Smooth muscle cell (in vitro differentiated cells): ENCODE results near the gene PAPOLG. TPM values are rescaled to one million over a fixed set of nuclear protein-coding genes. Genes with fewer than 3 reads are reported as not detected.

ENCODE experiments used
- DNase-seq: peaks from one replicate; lab custom pipeline; 2025; ENCODE audit not compliant: unreplicated experiment; lab: John Stamatoyannopoulos, UW
- H2AFZ ChIP-seq: fragments of 200-600 bp; sonication (generic); 2 replicates; pipeline ENCODE4 v1.6.0; 2016; ENCODE audit warnings: antibody characterized with exemption, low read depth, mild to moderate bottlenecking
- H3F3A ChIP-seq: fragments of 200-600 bp; sonication (generic); 2 replicates; pipeline ENCODE4 v1.6.0; 2017; ENCODE audit warnings: antibody characterized with exemption, low read depth
- H3K27ac ChIP-seq: fragments of 200-600 bp; sonication (generic); 2 replicates; pipeline ENCODE4 v1.5.1; 2016; ENCODE audit warnings: low read depth, mild to moderate bottlenecking
- H3K27me3 ChIP-seq: fragments of 200-600 bp; sonication (generic); 2 replicates; pipeline ENCODE4 v1.6.1; 2016; ENCODE audit warnings: low read depth, mild to moderate bottlenecking
- H3K36me3 ChIP-seq: fragments of 200-600 bp; sonication (generic); 2 replicates; pipeline ENCODE4 v1.5.1; 2016; ENCODE audit warnings: low read depth
- H3K4me1 ChIP-seq: fragments of 200-600 bp; sonication (generic); 2 replicates; pipeline ENCODE4 v1.5.1; 2016; ENCODE audit warnings: low read depth
- H3K4me2 ChIP-seq: fragments of 200-600 bp; sonication (generic); 2 replicates; pipeline ENCODE4 v1.6.0; 2016; ENCODE audit warnings: mild to moderate bottlenecking
- H3K4me3 ChIP-seq: fragments of 200-600 bp; sonication (generic); 2 replicates; pipeline ENCODE4 v1.5.1; 2016; ENCODE audit warnings: mild to moderate bottlenecking
- H3K79me2 ChIP-seq: fragments of 200-600 bp; sonication (generic); 2 replicates; pipeline ENCODE4 v1.6.0; 2016; ENCODE audit warnings: low read depth, mild to moderate bottlenecking
- H3K9ac ChIP-seq: fragments of 200-600 bp; sonication (generic); 2 replicates; pipeline ENCODE4 v1.6.0; 2016; ENCODE audit warnings: low read depth
- H3K9me3 ChIP-seq: fragments of 200-600 bp; sonication (generic); replicated peaks from 2 replicates; pipeline ENCODE4 v1.5.1; 2016; ENCODE audit warnings: low read depth
- H4K20me1 ChIP-seq: fragments of 200-600 bp; sonication (generic); 2 replicates; pipeline ENCODE4 v1.6.0; 2016; ENCODE audit warnings: low read depth
- CTCF ChIP-seq: fragments of 200-600 bp; sonication (generic); IDR thresholded peaks from 2 replicates; pipeline ENCODE4 v1.5.1; 2017; ENCODE audit warnings: borderline replicate concordance, mild to moderate bottlenecking, antibody characterized with exemption; ENCODE audit not compliant: insufficient read depth, poor library complexity, severe bottlenecking
- WGBS: methylation state at CpG from one replicate; pipeline ENCODE4 v1.1.7; 2016; ENCODE audit warnings: low lambda C conversion rate; 5-methylcytosine and 5-hydroxymethylcytosine counted together
- polyA plus RNA-seq: library from polyadenylated mRNA; unstranded; fragments of >200 nt; fragmentation: Nextera tagmentation; extraction: Ambion mirVana; gene quantifications from 2 replicates; pipeline ENCODE4 v1.2.1, GENCODE V29; 2016
- total RNA-seq: library from RNA; depleted of rRNA; stranded (reverse); fragments of >200 nt; gene quantifications from 2 replicates; pipeline ENCODE4 v1.2.3, GENCODE V29; 2014

Gene PAPOLG
- total and polyA plus RNA-seq, 2 experiments from 2014 or later: 7.4 to 19.6 TPM

DNA sequence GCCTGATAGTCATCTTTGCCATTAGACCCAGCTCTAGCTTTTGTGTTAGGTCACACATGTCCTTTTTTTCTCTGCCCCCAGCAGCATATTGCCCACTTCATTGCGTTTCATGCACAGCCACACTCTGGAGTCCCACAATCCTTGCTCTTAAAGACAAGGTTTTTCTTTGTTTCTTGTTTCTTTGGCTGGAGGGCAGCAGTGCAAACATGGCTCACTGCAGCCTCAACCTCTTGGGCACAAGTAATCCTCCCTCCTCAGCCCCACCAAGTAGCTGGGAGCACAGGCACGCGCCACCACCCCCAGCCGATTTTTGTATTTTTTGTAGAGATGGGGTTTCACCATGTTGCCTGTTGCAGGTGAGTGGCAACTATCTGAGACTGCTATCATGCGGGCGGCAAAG, 16.9 kb upstream of the PAPOLG start:
- no peak overlapping the region for H3K9ac ChIP-seq
- H3K4me1 ChIP-seq: peaks cover 6% of the 10 kb centered on the region
- H3K27ac ChIP-seq: no peak overlapping the region
- no peak for DNase-seq
- no peak overlapping the region for H2AFZ ChIP-seq
- no peak overlapping the region for H3K4me2 ChIP-seq
- peaks cover 35% of the 10 kb centered on the region for H3K27me3 ChIP-seq
- no peaks in the 10 kb centered on the region for H4K20me1 ChIP-seq
- 89% methylated on average over 6 of the region's 6 CpGs for WGBS
- H3K79me2 ChIP-seq: no peaks in the 10 kb centered on the region
- no peaks in the 10 kb centered on the region for H3F3A ChIP-seq
- H3K9me3 ChIP-seq: no peaks in the 10 kb centered on the region
- no peak for TF ChIP-seq CTCF
- H3K36me3 ChIP-seq: no peaks in the 10 kb centered on the region
- no peak overlapping the region for H3K4me3 ChIP-seq

- no peak for TF ChIP-seq CTCF
- Histone ChIP-seq H3K9me3 (no peaks in the 10 kb centered on the region), H3K9ac (no peak overlapping the region), H3K27ac (no peak overlapping the region), H3K79me2 (no peaks in the 10 kb centered on the region), H3K36me3 (no peaks in the 10 kb centered on the region), H3K27me3 (peaks cover 12% of the 10 kb centered on the region), H2AFZ (no peak overlapping the region), H3K4me3 (no peak overlapping the region), H4K20me1 (no peaks in the 10 kb centered on the region), H3K4me2 (no peak overlapping the region), H3F3A (no peaks in the 10 kb centered on the region), H3K4me1 (peaks cover 6% of the 10 kb centered on the region)
- 88% methylated on average over 11 of the region's 11 CpGs for WGBS
- DNase-seq: no peak
Measured at GRCh38 chr2:60741576-60741975, 14.5 kb upstream of the PAPOLG start.

DNA sequence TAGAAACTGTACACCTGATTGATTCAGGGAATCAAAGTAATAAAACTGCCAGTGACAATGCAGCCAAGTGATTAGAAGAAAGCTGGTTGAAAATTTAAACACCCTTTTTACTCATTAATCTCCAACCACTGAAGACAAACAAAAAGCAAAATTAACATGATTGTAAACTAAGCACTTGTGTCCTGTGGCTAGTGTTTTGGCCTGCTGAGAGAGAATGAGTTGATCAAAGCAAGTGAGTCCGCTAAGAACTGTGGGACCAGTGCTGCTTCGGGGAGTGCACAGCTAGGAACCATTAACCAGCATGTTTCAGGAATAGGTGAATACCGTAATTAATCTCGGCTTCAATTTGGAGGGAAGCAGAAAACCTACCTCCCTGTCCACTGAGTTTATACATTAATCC, 13.6 kb upstream of the PAPOLG start:
- Histone ChIP-seq H4K20me1 (no peaks in the 10 kb centered on the region), H3K4me2 (no peak overlapping the region), H3F3A (no peaks in the 10 kb centered on the region), H2AFZ (no peak overlapping the region), H3K4me1 (peaks cover 6% of the 10 kb centered on the region), H3K79me2 (no peaks in the 10 kb centered on the region), H3K27ac (no peak overlapping the region), H3K27me3 (peaks cover 6% of the 10 kb centered on the region), H3K36me3 (no peaks in the 10 kb centered on the region), H3K4me3 (no peak overlapping the region), H3K9me3 (no peaks in the 10 kb centered on the region), H3K9ac (no peak overlapping the region)
- DNase-seq: no peak
- 64% methylated on average over 4 of the region's 4 CpGs for WGBS
- TF ChIP-seq CTCF: no peak

- no peak overlapping the region for H2AFZ ChIP-seq
- H3K36me3 ChIP-seq: no peaks in the 10 kb centered on the region
- WGBS: 93% methylated on average over 5 of the region's 5 CpGs
- no peak overlapping the region for H3K9ac ChIP-seq
- H3F3A ChIP-seq: no peaks in the 10 kb centered on the region
- H4K20me1 ChIP-seq: no peaks in the 10 kb centered on the region
- no peak overlapping the region for H3K4me2 ChIP-seq
- H3K4me1 ChIP-seq: peaks cover 6% of the 10 kb centered on the region
- H3K27me3 ChIP-seq: no peaks in the 10 kb centered on the region
- H3K4me3 ChIP-seq: no peak overlapping the region
- DNase-seq: no peak
- H3K9me3 ChIP-seq: no peaks in the 10 kb centered on the region
- TF ChIP-seq CTCF: no peak
- no peaks in the 10 kb centered on the region for H3K79me2 ChIP-seq
- no peak overlapping the region for H3K27ac ChIP-seq
Measured at GRCh38 chr2:60745330-60745729, 10.7 kb upstream of the PAPOLG start.
